Neural progenitor cell (in vitro differentiated cells): ENCODE results near the gene INSL6. TPM values are rescaled to one million over a fixed set of nuclear protein-coding genes. Genes with fewer than 3 reads are reported as not detected.

ENCODE experiments used
- DNase-seq: peaks from one replicate; pipeline ENCODE4 v3.0.0-alpha.2; 2016; ENCODE audit warnings: low spot score
- H2AFZ ChIP-seq: fragments of 200-600 bp; sonication (generic); replicated peaks from 2 replicates; pipeline ENCODE4 v1.6.1; 2016; ENCODE audit warnings: antibody characterized with exemption
- H3F3A ChIP-seq: fragments of 200-600 bp; sonication (generic); 2 replicates; pipeline ENCODE4 v1.6.1; 2016; ENCODE audit warnings: antibody characterized with exemption, low read depth
- H3K27ac ChIP-seq: fragments of 200-600 bp; sonication (generic); 2 replicates; pipeline ENCODE4 v1.5.1; 2016; ENCODE audit warnings: mild to moderate bottlenecking
- H3K27me3 ChIP-seq: fragments of 200-600 bp; sonication (generic); 2 replicates; pipeline ENCODE4 v1.6.1; 2016; ENCODE audit warnings: mild to moderate bottlenecking, moderate library complexity
- H3K36me3 ChIP-seq: fragments of 200-600 bp; sonication (generic); 2 replicates; pipeline ENCODE4 v1.5.1; 2016
- H3K4me1 ChIP-seq: fragments of 200-600 bp; sonication (generic); 2 replicates; pipeline ENCODE4 v1.6.1; 2016; ENCODE audit warnings: mixed run types
- H3K4me2 ChIP-seq: fragments of 200-600 bp; sonication (generic); 2 replicates; pipeline ENCODE4 v1.6.1; 2016
- H3K4me3 ChIP-seq: fragments of 200-600 bp; sonication (generic); 2 replicates; pipeline ENCODE4 v1.5.1; 2016
- H3K79me2 ChIP-seq: fragments of 200-600 bp; sonication (generic); 2 replicates; pipeline ENCODE4 v1.6.1; 2016; ENCODE audit warnings: low read depth
- H3K9ac ChIP-seq: fragments of 200-600 bp; sonication (generic); 2 replicates; pipeline ENCODE4 v1.6.1; 2016
- H3K9me3 ChIP-seq: fragments of 200-600 bp; sonication (generic); 2 replicates; pipeline ENCODE4 v1.5.1; 2016; ENCODE audit warnings: low read depth
- H4K20me1 ChIP-seq: fragments of 200-600 bp; sonication (generic); 2 replicates; pipeline ENCODE4 v1.6.1; 2016; ENCODE audit warnings: low read depth
- H3K27ac Mint-ChIP-seq: 3 replicates; pipeline ENCODE4 v1.8.0; 2021; ENCODE audit warnings: mixed read lengths
- H3K27me3 Mint-ChIP-seq: 2 replicates; pipeline ENCODE4 v1.8.0; 2022; ENCODE audit warnings: low read depth, mild to moderate bottlenecking, inconsistent platforms, moderate library complexity, mixed read lengths; ENCODE audit not compliant: insufficient read depth
- H3K36me3 Mint-ChIP-seq: 3 replicates; pipeline ENCODE4 v1.8.0; 2021; ENCODE audit warnings: mixed read lengths
- H3K4me1 Mint-ChIP-seq: 3 replicates; pipeline ENCODE4 v1.8.0; 2021; ENCODE audit warnings: mixed read lengths
- H3K4me3 Mint-ChIP-seq: 3 replicates; pipeline ENCODE4 v1.8.0; 2021; ENCODE audit warnings: mild to moderate bottlenecking, moderate library complexity, mixed read lengths
- H3K9me3 Mint-ChIP-seq: 3 replicates; pipeline ENCODE4 v1.8.0; 2020; ENCODE audit warnings: mixed read lengths
- CTCF ChIP-seq: fragments of 200-600 bp; sonication (generic); IDR thresholded peaks from 2 replicates; pipeline ENCODE4 v1.5.1; 2017; ENCODE audit warnings: antibody characterized with exemption, mild to moderate bottlenecking
- EZH2 ChIP-seq: fragments of 200-600 bp; sonication (generic); IDR thresholded peaks from 2 replicates; pipeline ENCODE4 v1.6.1; 2017; ENCODE audit warnings: antibody characterized with exemption, mild to moderate bottlenecking, moderate library complexity
- EZH2phosphoT487 ChIP-seq: fragments of 200-600 bp; sonication (generic); IDR thresholded peaks from 2 replicates; pipeline ENCODE4 v1.6.1; 2017; ENCODE audit warnings: antibody characterized with exemption
- small RNA-seq: library from RNA; depleted of rRNA; stranded (forward); fragments of <200 nt; gene quantifications from one replicate; pipeline ENCODE3, GENCODE V24; 2015
- total RNA-seq: library from RNA; depleted of rRNA; stranded (reverse); fragments of >200 nt; gene quantifications from 2 replicates; pipeline ENCODE4 v1.2.3, GENCODE V29; 2015; ENCODE audit warnings: low replicate concordance

The INSL6 gene
- total RNA-seq, 1 donor from 2014 or later = not detected

- Histone ChIP-seq H3K9me3 (no peaks in the 10 kb centered on the region), H3K4me2 (no peak overlapping the region), H3K4me1 (no peaks in the 10 kb centered on the region), H3K27ac (no peak overlapping the region), H4K20me1 (no peaks in the 10 kb centered on the region), H3F3A (no peaks in the 10 kb centered on the region), H3K27me3 (no peaks in the 10 kb centered on the region), H3K79me2 (no peaks in the 10 kb centered on the region), H2AFZ (no peak overlapping the region), H3K9ac (no peak overlapping the region), H3K4me3 (no peak overlapping the region), H3K36me3 (no peaks in the 10 kb centered on the region)
- Mint-ChIP-seq H3K36me3 (peaks cover 5% of the 10 kb centered on the region), H3K4me1 (no peaks in the 10 kb centered on the region), H3K9me3 (no peaks in the 10 kb centered on the region), H3K27ac (no peak overlapping the region), H3K4me3 (no peak overlapping the region), H3K27me3 (no peaks in the 10 kb centered on the region)
- no peak for DNase-seq
- TF ChIP-seq CTCF (no peak), EZH2phosphoT487 (no peak), EZH2 (no peak)
Observed at GRCh38 chr9:5113994-5114748, 71.3 kb downstream of the INSL6 start.

Small RNAs within 50 kb of the gene (small RNA-seq; reads per million reads assigned to genes)
- gene AL133547.1 = not detected

Other genes with a start within 250 kb of the INSL6 start
- 3.2 and 3.9 TPM in 2 replicates for gene JAK2, start 200.4 kb downstream of the INSL6 start, total RNA-seq
- not detected in 2 replicates for gene INSL4, start 45.8 kb upstream of the INSL6 start, total RNA-seq
- gene RLN2, start 119.1 kb upstream of the INSL6 start, total RNA-seq = 5.0 and 12.6 TPM in 2 replicates
- gene RLN1, start 154.2 kb upstream of the INSL6 start, total RNA-seq = 1.5 and 2.2 TPM in 2 replicates